Hepatocyte (in vitro differentiated cells): Measurements from ENCODE around the gene HOXB13. TPM values are rescaled to one million over a fixed set of nuclear protein-coding genes. Genes with fewer than 3 reads are reported as not detected.
"Not testable (repeated sequence)": the region's sequence is repeated elsewhere in the genome, so short reads cannot be mapped to it uniquely, and the experiment has no call there.

Experiments
- DNase-seq: peaks from one replicate; pipeline ENCODE4 v3.0.0-alpha.2; 2016; ENCODE audit warnings: low spot score
- H2AFZ ChIP-seq: fragments of 200-600 bp; sonication (generic); 2 replicates; pipeline ENCODE4 v1.6.0; 2016; ENCODE audit warnings: antibody characterized with exemption, mild to moderate bottlenecking
- H3K27ac ChIP-seq: fragments of 200-600 bp; sonication (generic); 2 replicates; pipeline ENCODE4 v1.5.1; 2016; ENCODE audit warnings: mild to moderate bottlenecking
- H3K27me3 ChIP-seq: fragments of 200-600 bp; sonication (generic); 2 replicates; pipeline ENCODE4 v1.6.1; 2016
- H3K36me3 ChIP-seq: fragments of 200-600 bp; sonication (generic); replicated peaks from 2 replicates; pipeline ENCODE4 v1.5.1; 2016; ENCODE audit warnings: low read depth; ENCODE audit not compliant: insufficient read depth
- H3K4me1 ChIP-seq: fragments of 200-600 bp; sonication (generic); 2 replicates; pipeline ENCODE4 v1.5.1; 2016; ENCODE audit warnings: mild to moderate bottlenecking, moderate library complexity; ENCODE audit not compliant: insufficient read depth
- H3K4me2 ChIP-seq: fragments of 200-600 bp; sonication (generic); 2 replicates; pipeline ENCODE4 v1.6.0; 2016
- H3K4me3 ChIP-seq: fragments of 200-600 bp; sonication (generic); 2 replicates; pipeline ENCODE4 v1.5.1; 2016; ENCODE audit warnings: mild to moderate bottlenecking
- H3K79me2 ChIP-seq: fragments of 200-600 bp; sonication (generic); 2 replicates; pipeline ENCODE4 v1.6.0; 2017; ENCODE audit warnings: mild to moderate bottlenecking
- H3K9me2 ChIP-seq: fragments of 200-600 bp; sonication (generic); replicated peaks from 2 replicates; pipeline ENCODE4 v1.6.0; 2017; ENCODE audit warnings: mild to moderate bottlenecking; ENCODE audit not compliant: insufficient read depth
- H3K9me3 ChIP-seq: fragments of 200-600 bp; sonication (generic); 2 replicates; pipeline ENCODE4 v1.5.1; 2016; ENCODE audit warnings: low read depth, mild to moderate bottlenecking
- H4K20me1 ChIP-seq: fragments of 200-600 bp; sonication (generic); 2 replicates; pipeline ENCODE4 v1.6.0; 2016; ENCODE audit warnings: mild to moderate bottlenecking; ENCODE audit not compliant: insufficient read depth, poor library complexity, severe bottlenecking
- EZH2 ChIP-seq: fragments of 200-600 bp; sonication (generic); IDR thresholded peaks from 2 replicates; pipeline ENCODE4 v1.6.1; 2016; ENCODE audit warnings: antibody characterized with exemption, mild to moderate bottlenecking, borderline replicate concordance
- EZH2phosphoT487 ChIP-seq: fragments of 200-600 bp; sonication (generic); IDR thresholded peaks from one replicate; pipeline ENCODE4 v1.6.1; 2018; ENCODE audit warnings: antibody characterized with exemption, mild to moderate bottlenecking, low read depth, moderate library complexity; ENCODE audit not compliant: unreplicated experiment, severe bottlenecking
- WGBS: methylation state at CpG from one replicate; pipeline ENCODE4 v1.1.6; 2016; ENCODE audit warnings: low lambda C conversion rate; ENCODE audit errors: missing lambda C conversion rate; 5-methylcytosine and 5-hydroxymethylcytosine counted together
- polyA plus RNA-seq: library from polyadenylated mRNA; unstranded; fragments of >200 nt; fragmentation: Nextera tagmentation; extraction: Ambion mirVana; gene quantifications from 2 replicates; pipeline ENCODE4 v1.2.1, GENCODE V29; 2016
- total RNA-seq: library from RNA; depleted of rRNA; stranded (reverse); fragments of >200 nt; gene quantifications from 2 replicates; pipeline ENCODE4 v1.2.3, GENCODE V29; 2014
- TF ChIP-seq, protein P1 (sequence below): fragments of 200-600 bp; sonication (generic); IDR thresholded peaks from 2 replicates; pipeline ENCODE4 v1.5.1; 2016; ENCODE audit warnings: antibody characterized with exemption, mild to moderate bottlenecking; ENCODE audit not compliant: poor library complexity

HOXB13 gene
- total and polyA plus RNA-seq, 2 experiments from 2014 or later: 0.13 to 0.28 TPM

DNA sequence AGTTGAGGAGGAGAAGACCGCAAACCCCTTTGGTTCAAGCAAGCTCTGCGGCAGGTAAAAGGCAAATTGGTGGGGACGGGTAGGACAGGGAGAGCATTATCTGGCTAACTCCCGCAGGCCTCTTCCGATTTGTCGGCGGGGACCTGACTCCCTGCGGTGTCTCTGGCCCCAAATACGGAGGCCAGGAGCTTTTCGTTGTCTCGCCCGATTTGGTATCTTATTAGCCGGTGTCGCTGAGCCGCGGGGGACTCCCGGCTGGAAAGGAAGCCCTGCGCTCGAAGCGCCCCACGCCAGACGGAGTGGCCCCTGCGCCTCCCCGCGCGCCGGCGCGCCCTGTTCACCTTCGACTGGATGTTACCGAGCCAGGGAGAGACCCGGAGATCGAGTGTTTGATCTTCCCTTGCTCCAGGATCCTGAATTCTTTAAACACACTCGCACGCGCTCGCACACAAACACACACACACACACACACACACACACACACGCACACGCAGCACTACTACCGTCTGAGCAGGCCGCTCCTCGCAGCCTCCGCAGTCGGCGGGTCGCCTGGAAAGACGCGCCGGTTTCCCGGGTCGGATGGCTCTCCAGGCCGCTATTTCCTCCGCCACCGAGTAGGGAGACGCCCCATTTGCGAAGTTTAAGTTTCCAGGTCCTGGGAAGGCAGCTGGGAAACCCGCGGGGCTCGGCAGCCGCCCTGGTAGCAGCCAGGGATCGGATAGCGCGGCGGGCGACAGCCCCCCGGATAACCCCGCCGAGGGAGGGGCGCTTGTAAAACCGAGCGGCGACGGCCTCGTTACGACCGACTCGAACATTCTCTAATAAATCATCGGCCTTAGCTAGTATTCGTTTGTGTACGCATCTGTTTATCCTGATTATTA, 9.5 kb downstream of the HOXB13 start:
- H3K79me2 ChIP-seq: no peaks in the 10 kb centered on the region
- no peaks in the 10 kb centered on the region for H3K9me2 ChIP-seq
- 1% methylated on average over 78 of the region's 80 CpGs for WGBS
- H3K36me3 ChIP-seq: no peaks in the 10 kb centered on the region
- no peak for DNase-seq
- no peak overlapping the region for H3K27ac ChIP-seq
- H3K4me2 ChIP-seq: peak overlapping the region; percentile 70
- H3K4me1 ChIP-seq: peaks cover 11% of the 10 kb centered on the region
- no peaks in the 10 kb centered on the region for H4K20me1 ChIP-seq
- TF ChIP-seq, protein P1, sequence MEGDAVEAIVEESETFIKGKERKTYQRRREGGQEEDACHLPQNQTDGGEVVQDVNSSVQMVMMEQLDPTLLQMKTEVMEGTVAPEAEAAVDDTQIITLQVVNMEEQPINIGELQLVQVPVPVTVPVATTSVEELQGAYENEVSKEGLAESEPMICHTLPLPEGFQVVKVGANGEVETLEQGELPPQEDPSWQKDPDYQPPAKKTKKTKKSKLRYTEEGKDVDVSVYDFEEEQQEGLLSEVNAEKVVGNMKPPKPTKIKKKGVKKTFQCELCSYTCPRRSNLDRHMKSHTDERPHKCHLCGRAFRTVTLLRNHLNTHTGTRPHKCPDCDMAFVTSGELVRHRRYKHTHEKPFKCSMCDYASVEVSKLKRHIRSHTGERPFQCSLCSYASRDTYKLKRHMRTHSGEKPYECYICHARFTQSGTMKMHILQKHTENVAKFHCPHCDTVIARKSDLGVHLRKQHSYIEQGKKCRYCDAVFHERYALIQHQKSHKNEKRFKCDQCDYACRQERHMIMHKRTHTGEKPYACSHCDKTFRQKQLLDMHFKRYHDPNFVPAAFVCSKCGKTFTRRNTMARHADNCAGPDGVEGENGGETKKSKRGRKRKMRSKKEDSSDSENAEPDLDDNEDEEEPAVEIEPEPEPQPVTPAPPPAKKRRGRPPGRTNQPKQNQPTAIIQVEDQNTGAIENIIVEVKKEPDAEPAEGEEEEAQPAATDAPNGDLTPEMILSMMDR: no peak
- TF ChIP-seq EZH2 (peak; percentile 99), EZH2phosphoT487 (peak; percentile 96)
- peaks cover 98% of the 10 kb centered on the region for H3K27me3 ChIP-seq
- H3K9me3 ChIP-seq: no peaks in the 10 kb centered on the region
- H3K4me3 ChIP-seq: no peak overlapping the region
- peak overlapping the region; percentile 28 for H2AFZ ChIP-seq

GRCh38 chr17:48718227-48718760, 10.3 kb downstream of the HOXB13 start:
- Histone ChIP-seq H2AFZ (peak overlapping the region; percentile 13), H3K79me2 (no peaks in the 10 kb centered on the region), H4K20me1 (no peaks in the 10 kb centered on the region), H3K36me3 (no peaks in the 10 kb centered on the region), H3K9me3 (no peaks in the 10 kb centered on the region), H3K4me1 (peaks cover 11% of the 10 kb centered on the region), H3K27ac (no peak overlapping the region), H3K4me2 (peak overlapping the region; percentile 70), H3K27me3 (peaks cover 96% of the 10 kb centered on the region), H3K4me3 (no peak overlapping the region), H3K9me2 (no peaks in the 10 kb centered on the region)
- DNase-seq: no peak
- 6% methylated on average over 24 of the region's 24 CpGs for WGBS
- TF ChIP-seq, protein P1: no peak
- TF ChIP-seq EZH2: no peak

- no peak for DNase-seq
- H3K4me2 ChIP-seq: peak overlapping the region; percentile 70
- no peak overlapping the region for H3K27ac ChIP-seq
- peaks cover 94% of the 10 kb centered on the region for H3K27me3 ChIP-seq
- no peaks in the 10 kb centered on the region for H3K9me3 ChIP-seq
- no peaks in the 10 kb centered on the region for H3K36me3 ChIP-seq
- no peak overlapping the region for H3K4me3 ChIP-seq
- no peaks in the 10 kb centered on the region for H3K79me2 ChIP-seq
- 18% methylated on average over 10 of the region's 10 CpGs for WGBS
- no peaks in the 10 kb centered on the region for H4K20me1 ChIP-seq
- TF ChIP-seq EZH2phosphoT487 (no peak), EZH2 (no peak)
- TF ChIP-seq, protein P1: no peak
- H3K9me2 ChIP-seq: no peaks in the 10 kb centered on the region
- H3K4me1 ChIP-seq: peaks cover 11% of the 10 kb centered on the region
- no peak overlapping the region for H2AFZ ChIP-seq
Measured at GRCh38 chr17:48717367-48718226, 11.0 kb downstream of the HOXB13 start.

DNA sequence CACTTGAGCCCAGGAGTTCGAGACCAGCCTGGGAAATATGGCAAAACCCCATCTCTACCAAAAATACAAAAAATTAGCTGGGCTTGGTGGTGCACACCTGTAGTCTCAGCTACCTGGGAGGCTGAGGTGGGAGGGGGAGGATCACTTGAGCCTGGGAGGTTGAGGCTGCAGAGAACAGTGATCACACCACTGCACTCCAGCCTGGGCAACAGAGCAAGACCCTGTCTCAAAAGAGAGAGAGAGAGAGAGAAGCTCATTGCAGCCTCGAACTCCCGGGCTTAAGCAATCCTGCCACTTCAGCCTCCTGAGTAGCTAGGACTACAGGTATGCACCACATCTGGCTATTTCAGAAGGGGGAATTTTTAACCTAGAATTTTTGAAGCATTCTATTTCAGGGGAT, 12.0 kb downstream of the HOXB13 start:
- DNase-seq, H3K4me3 ChIP-seq, H3K9me2 ChIP-seq, H3K9me3 ChIP-seq, H3K36me3 ChIP-seq, H3K79me2 ChIP-seq, H3K27ac ChIP-seq, H2AFZ ChIP-seq, H4K20me1 ChIP-seq, H3K4me2 ChIP-seq: not testable (repeated sequence)
- Histone ChIP-seq H3K4me1 (peaks cover 11% of the 10 kb centered on the region), H3K27me3 (peaks cover 94% of the 10 kb centered on the region)
- 83% methylated on average over 3 of the region's 3 CpGs for WGBS
